GM21619 (cell line): ENCODE data around the gene RHBDD2.
"Not testable (repeated sequence)": the region's sequence is repeated elsewhere in the genome, so short reads cannot be mapped to it uniquely, and the experiment has no call there.

Experiments
- ATAC-seq: cut with Tn5 transposase; IDR thresholded peaks from one replicate; pipeline ENCODE4 v1.9.1; 2021; ENCODE audit not compliant: unreplicated experiment

The RHBDD2 gene

GRCh38 chr7:75866114-75866488 is 12.7 kb upstream of the RHBDD2 start:
- ATAC-seq: no peak

- no peak for ATAC-seq
These were observed 12.1 kb upstream of the RHBDD2 start for GRCh38 chr7:75866489-75867389.

GRCh38 chr7:75867390-75867717 is 11.5 kb upstream of the RHBDD2 start:
- no peak for ATAC-seq

- no peak for ATAC-seq
These were observed 10.7 kb upstream of the RHBDD2 start for GRCh38 chr7:75868153-75868552.

- ATAC-seq: no peak
These were observed 9.0 kb upstream of the RHBDD2 start for GRCh38 chr7:75869776-75870379.

GRCh38 chr7:75870557-75871161 is 8.2 kb upstream of the RHBDD2 start:
- no peak for ATAC-seq

GRCh38 chr7:75872073-75872782 is 6.6 kb upstream of the RHBDD2 start:
- no peak for ATAC-seq

- ATAC-seq: not testable (repeated sequence)
These were observed 4.7 kb upstream of the RHBDD2 start for GRCh38 chr7:75874180-75874579.

- ATAC-seq: no peak
These were observed 3.4 kb upstream of the RHBDD2 start for GRCh38 chr7:75875113-75876080.

- ATAC-seq: no peak
These were observed 2.5 kb upstream of the RHBDD2 start for GRCh38 chr7:75876126-75876881.

GRCh38 chr7:75878312-75878768 is 494 bp upstream of the RHBDD2 start:
- peak; percentile 32 for ATAC-seq

GRCh38 chr7:75879771-75880184 is 944 bp downstream of the RHBDD2 start:
- ATAC-seq: no peak

GRCh38 chr7:75880242-75880641 is 1.4 kb downstream of the RHBDD2 start:
- no peak for ATAC-seq

GRCh38 chr7:75881436-75882095 is 2.7 kb downstream of the RHBDD2 start:
- ATAC-seq: no peak

- not testable (repeated sequence) for ATAC-seq
These were observed 4.5 kb downstream of the RHBDD2 start for GRCh38 chr7:75883265-75883824.

GRCh38 chr7:75884476-75884875 is 5.6 kb downstream of the RHBDD2 start:
- no peak for ATAC-seq

GRCh38 chr7:75885036-75885435 is 6.2 kb downstream of the RHBDD2 start:
- no peak for ATAC-seq

- no peak for ATAC-seq
These were observed 9.0 kb downstream of the RHBDD2 start for GRCh38 chr7:75887669-75888369.
